Measurements from ENCODE around the gene IQSEC1. TPM values are rescaled to one million over a fixed set of nuclear protein-coding genes. Genes with fewer than 3 reads are reported as not detected.

The IQSEC1 gene
- total and polyA plus RNA-seq, 2 donors (not counting 1 experiment from before 2014, with no cell fraction given) = 96.7 to 222 TPM

- Mint-ChIP-seq H3K27ac (peak overlapping the region; percentile 86), H3K9me3 (ENCODE audit: insufficient read depth) (no peaks in the 10 kb centered on the region), H3K4me3 (peak overlapping the region; percentile 60), H3K27me3 (no peaks in the 10 kb centered on the region), H3K4me1 (peaks cover 99% of the 10 kb centered on the region)
- no peak for DNase-seq
- Histone ChIP-seq H4K20me1 (ENCODE audit: control insufficient read depth, insufficient read depth, low read length, poor library complexity, severe bottlenecking) (peaks cover 100% of the 10 kb centered on the region), H3K4me2 (replicated peaks; ENCODE audit: low read depth, low read length, poor library complexity, severe bottlenecking) (peak overlapping the region; percentile 78), H2AFZ (ENCODE audit: insufficient read depth, low read depth, low read length, poor library complexity, severe bottlenecking) (no peak overlapping the region), H3K79me2 (ENCODE audit: control insufficient read depth, insufficient read depth, low read length) (peaks cover 100% of the 10 kb centered on the region), H3K36me3 (replicated peaks in 1 of 2; ENCODE audit: control extremely low read depth in 1 of 2, control insufficient read depth in 1 of 2, extremely low read depth in 1 of 2, insufficient read depth in 2 of 2, low read length in 1 of 2) (peaks cover 0 to 68% of the 10 kb centered on the region in 2 experiments), H3K27me3 (replicated peaks in 1 of 4; ENCODE audit: control extremely low read depth in 1 of 4, control insufficient read depth in 3 of 4, insufficient read depth in 4 of 4, low read length in 3 of 4) (no peaks in the 10 kb centered on the region), H3K9me3 (ENCODE audit: control extremely low read depth in 1 of 3, control insufficient read depth in 2 of 3, insufficient read depth in 1 of 3, low read length in 2 of 3) (no peaks in the 10 kb centered on the region), H3K27ac (ENCODE audit: low read length in 2 of 2) (peak overlapping the region in 1 of 2 donors; percentile 20), H3K4me1 (ENCODE audit: control insufficient read depth in 2 of 2, insufficient read depth in 2 of 2, low read length in 2 of 2) (peaks cover 91 to 100% of the 10 kb centered on the region in 2 donors), H3K9ac (ENCODE audit: low read length) (no peak overlapping the region), H3K4me3 (ENCODE audit: control extremely low read depth in 1 of 5, extremely low read depth in 1 of 5, insufficient read depth in 1 of 5, low read depth in 2 of 5, low read length in 4 of 5) (no peak overlapping the region)
- WGBS (ENCODE audit: insufficient coverage) = 100% methylated on average over 1 of the region's 1 CpG
- TF ChIP-seq, protein P1, sequence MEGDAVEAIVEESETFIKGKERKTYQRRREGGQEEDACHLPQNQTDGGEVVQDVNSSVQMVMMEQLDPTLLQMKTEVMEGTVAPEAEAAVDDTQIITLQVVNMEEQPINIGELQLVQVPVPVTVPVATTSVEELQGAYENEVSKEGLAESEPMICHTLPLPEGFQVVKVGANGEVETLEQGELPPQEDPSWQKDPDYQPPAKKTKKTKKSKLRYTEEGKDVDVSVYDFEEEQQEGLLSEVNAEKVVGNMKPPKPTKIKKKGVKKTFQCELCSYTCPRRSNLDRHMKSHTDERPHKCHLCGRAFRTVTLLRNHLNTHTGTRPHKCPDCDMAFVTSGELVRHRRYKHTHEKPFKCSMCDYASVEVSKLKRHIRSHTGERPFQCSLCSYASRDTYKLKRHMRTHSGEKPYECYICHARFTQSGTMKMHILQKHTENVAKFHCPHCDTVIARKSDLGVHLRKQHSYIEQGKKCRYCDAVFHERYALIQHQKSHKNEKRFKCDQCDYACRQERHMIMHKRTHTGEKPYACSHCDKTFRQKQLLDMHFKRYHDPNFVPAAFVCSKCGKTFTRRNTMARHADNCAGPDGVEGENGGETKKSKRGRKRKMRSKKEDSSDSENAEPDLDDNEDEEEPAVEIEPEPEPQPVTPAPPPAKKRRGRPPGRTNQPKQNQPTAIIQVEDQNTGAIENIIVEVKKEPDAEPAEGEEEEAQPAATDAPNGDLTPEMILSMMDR (IDR thresholded peaks at IDR 0.05) = no peak
- no peak for TF ChIP-seq EZH2 (IDR thresholded peaks at IDR 0.05; ENCODE audit: borderline replicate concordance, insufficient read depth, low read depth, low read length, poor library complexity, severe bottlenecking)
- ATAC-seq (ENCODE audit: low read depth) = no peak
- intact Hi-C loops (cut with micrococcal nuclease) = loop anchor here (2.0 kb wide), 2 partner anchors 115 to 451 kb away; no protein-coding TSS in a partner anchor
- CTCF ChIA-PET = interaction anchor here (1.2 to 1.9 kb wide), 3 partner anchors 13 to 70 kb away, joined by 3 to 5 read pairs (median 5); no protein-coding TSS in a partner anchor
- POLR2A ChIA-PET = no interaction called here
These were observed 111.6 kb downstream of the IQSEC1 start for GRCh38 chr3:12961697-12962036.

GRCh38 chr3:12961007-12961696 lies 112.1 kb downstream of the IQSEC1 start:
- Histone ChIP-seq H4K20me1 (ENCODE audit: control insufficient read depth, insufficient read depth, low read length, poor library complexity, severe bottlenecking) (peaks cover 100% of the 10 kb centered on the region), H3K4me3 (ENCODE audit: control extremely low read depth in 1 of 5, extremely low read depth in 1 of 5, insufficient read depth in 1 of 5, low read depth in 2 of 5, low read length in 4 of 5) (no peak overlapping the region), H2AFZ (ENCODE audit: insufficient read depth, low read depth, low read length, poor library complexity, severe bottlenecking) (no peak overlapping the region), H3K9ac (ENCODE audit: low read length) (no peak overlapping the region), H3K27me3 (replicated peaks in 1 of 4; ENCODE audit: control extremely low read depth in 1 of 4, control insufficient read depth in 3 of 4, insufficient read depth in 4 of 4, low read length in 3 of 4) (no peaks in the 10 kb centered on the region), H3K36me3 (replicated peaks in 1 of 2; ENCODE audit: control extremely low read depth in 1 of 2, control insufficient read depth in 1 of 2, extremely low read depth in 1 of 2, insufficient read depth in 2 of 2, low read length in 1 of 2) (peaks cover 0 to 72% of the 10 kb centered on the region in 2 experiments), H3K79me2 (ENCODE audit: control insufficient read depth, insufficient read depth, low read length) (peaks cover 100% of the 10 kb centered on the region), H3K9me3 (ENCODE audit: control extremely low read depth in 1 of 3, control insufficient read depth in 2 of 3, insufficient read depth in 1 of 3, low read length in 2 of 3) (no peaks in the 10 kb centered on the region), H3K4me2 (replicated peaks; ENCODE audit: low read depth, low read length, poor library complexity, severe bottlenecking) (peak overlapping the region; percentile 78), H3K27ac (ENCODE audit: low read length in 2 of 2) (peak overlapping the region in 1 of 2 donors; percentile 40), H3K4me1 (ENCODE audit: control insufficient read depth in 2 of 2, insufficient read depth in 2 of 2, low read length in 2 of 2) (peaks cover 91 to 100% of the 10 kb centered on the region in 2 donors)
- intact Hi-C loops (cut with micrococcal nuclease) = loop anchor here (2.0 kb wide), 1 partner anchor 452 kb away; no protein-coding TSS in a partner anchor
- peak overlapping the region; percentile 81 for H3K4me3 Mint-ChIP-seq
- H3K27ac Mint-ChIP-seq = peak overlapping the region; percentile 86
- ChIA-PET CTCF (interaction anchor here (0.8 to 2.0 kb wide), 9 partner anchors 9 to 89 kb away, joined by 3 to 9 read pairs (median 5); no protein-coding TSS in a partner anchor), POLR2A (interaction anchor here (1.0 to 1.8 kb wide), 2 partner anchors 43 to 297 kb away, joined by 3 to 6 read pairs; no protein-coding TSS in a partner anchor)
- 93% methylated on average over 4 of the region's 4 CpGs for WGBS (ENCODE audit: insufficient coverage)
- TF ChIP-seq EZH2 (IDR thresholded peaks at IDR 0.05; ENCODE audit: borderline replicate concordance, insufficient read depth, low read depth, low read length, poor library complexity, severe bottlenecking) = no peak
- TF ChIP-seq, protein P1 (IDR thresholded peaks at IDR 0.05) = no peak
- no peaks in the 10 kb centered on the region for H3K9me3 Mint-ChIP-seq (ENCODE audit: insufficient read depth)
- ATAC-seq (ENCODE audit: low read depth) (no peak), DNase-seq (no peak)
- H3K27me3 Mint-ChIP-seq = no peaks in the 10 kb centered on the region
- H3K4me1 Mint-ChIP-seq = peaks cover 99% of the 10 kb centered on the region
